Brain microvascular endothelial cell (primary cell): ENCODE data around the gene ZNF574.
A peak's percentile ranks its signal among the peaks of the same experiment; 100 is the strongest.

Experiments
- DNase-seq: peaks from one replicate; pipeline ENCODE4 v3.0.0-alpha.2; 2020
- H3K27ac ChIP-seq: fragments of 250-450 bp; sonication (Bioruptor Pico); 2 replicates; pipeline ENCODE4 v1.5.1; 2020; ENCODE audit warnings: mild to moderate bottlenecking, moderate library complexity
- H3K27me3 ChIP-seq: fragments of 250-450 bp; sonication (Bioruptor Pico); replicated peaks from 2 replicates; pipeline ENCODE4 v1.5.1; 2020; ENCODE audit warnings: mild to moderate bottlenecking
- H3K36me3 ChIP-seq: fragments of 250-450 bp; sonication (Bioruptor Pico); replicated peaks from 2 replicates; pipeline ENCODE4 v1.5.1; 2020; ENCODE audit warnings: mild to moderate bottlenecking
- H3K4me3 ChIP-seq: 2 replicates; pipeline ENCODE4 v1.5.1; 2011; ENCODE audit warnings: low read depth, mild to moderate bottlenecking, control low read depth, low read length, moderate library complexity
- CTCF ChIP-seq: IDR thresholded peaks from 2 replicates; pipeline ENCODE4 v1.5.1; 2011; ENCODE audit warnings: low read depth, mild to moderate bottlenecking, moderate library complexity, low read length, control low read depth, inconsistent platforms; ENCODE audit errors: missing control alignments
- in situ Hi-C: cut with HindIII; loops from 2 replicates; pipeline ENCODE4 v1.10.0; 2017; ENCODE audit warnings: low sequenced_read_pairs, low pct_ligation_motif_present

ZNF574 gene

GRCh38 chr19:42065051-42065450 lies 10.9 kb upstream of the ZNF574 start:
- H3K4me3 ChIP-seq: no peak overlapping the region

GRCh38 chr19:42065511-42065910 lies 10.5 kb upstream of the ZNF574 start:
- in situ Hi-C loops: no loop called here
- TF ChIP-seq CTCF: no peak

More at GRCh38 chr19:42065051-42065450, 10.9 kb upstream of the ZNF574 start:
- Histone ChIP-seq H3K36me3 (no peaks in the 10 kb centered on the region), H3K27ac (no peak overlapping the region), H3K27me3 (peaks cover 27% of the 10 kb centered on the region)
- in situ Hi-C loops: no loop called here
- no peak for TF ChIP-seq CTCF
- no peak for DNase-seq

GRCh38 chr19:42066075-42066754 lies 9.8 kb upstream of the ZNF574 start:
- DNase-seq: peak; percentile 16

More at GRCh38 chr19:42065511-42065910, 10.5 kb upstream of the ZNF574 start:
- no peak overlapping the region for H3K27ac ChIP-seq
- H3K4me3 ChIP-seq: no peak overlapping the region
- no peak for DNase-seq
- H3K27me3 ChIP-seq: peaks cover 27% of the 10 kb centered on the region
- H3K36me3 ChIP-seq: no peaks in the 10 kb centered on the region

GRCh38 chr19:42067315-42067888 lies 8.6 kb upstream of the ZNF574 start:
- Histone ChIP-seq H3K27me3 (peaks cover 27% of the 10 kb centered on the region), H3K36me3 (no peaks in the 10 kb centered on the region), H3K4me3 (no peak overlapping the region), H3K27ac (no peak overlapping the region)
- in situ Hi-C loops: no loop called here
- TF ChIP-seq CTCF: no peak
- no peak for DNase-seq

More at GRCh38 chr19:42066075-42066754, 9.8 kb upstream of the ZNF574 start:
- Histone ChIP-seq H3K36me3 (no peaks in the 10 kb centered on the region), H3K27ac (no peak overlapping the region), H3K4me3 (no peak overlapping the region), H3K27me3 (peaks cover 27% of the 10 kb centered on the region)
- in situ Hi-C loops: no loop called here
- TF ChIP-seq CTCF: no peak

GRCh38 chr19:42068361-42068755 lies 7.6 kb upstream of the ZNF574 start:
- Histone ChIP-seq H3K4me3 (no peak overlapping the region), H3K36me3 (no peaks in the 10 kb centered on the region), H3K27me3 (peaks cover 27% of the 10 kb centered on the region), H3K27ac (no peak overlapping the region)
- TF ChIP-seq CTCF: no peak
- DNase-seq: no peak
- in situ Hi-C loops: no loop called here
